ENCODE data around the gene ZNF346. TPM values are rescaled to one million over a fixed set of nuclear protein-coding genes. Genes with fewer than 3 reads are reported as not detected.
A peak's percentile ranks its signal among the peaks of the same experiment; 100 is the strongest.

Gene ZNF346
- polyA plus RNA-seq, 12 donors, result 11.6 to 28.9 (median 14.8) TPM; not detected in 1

DNA sequence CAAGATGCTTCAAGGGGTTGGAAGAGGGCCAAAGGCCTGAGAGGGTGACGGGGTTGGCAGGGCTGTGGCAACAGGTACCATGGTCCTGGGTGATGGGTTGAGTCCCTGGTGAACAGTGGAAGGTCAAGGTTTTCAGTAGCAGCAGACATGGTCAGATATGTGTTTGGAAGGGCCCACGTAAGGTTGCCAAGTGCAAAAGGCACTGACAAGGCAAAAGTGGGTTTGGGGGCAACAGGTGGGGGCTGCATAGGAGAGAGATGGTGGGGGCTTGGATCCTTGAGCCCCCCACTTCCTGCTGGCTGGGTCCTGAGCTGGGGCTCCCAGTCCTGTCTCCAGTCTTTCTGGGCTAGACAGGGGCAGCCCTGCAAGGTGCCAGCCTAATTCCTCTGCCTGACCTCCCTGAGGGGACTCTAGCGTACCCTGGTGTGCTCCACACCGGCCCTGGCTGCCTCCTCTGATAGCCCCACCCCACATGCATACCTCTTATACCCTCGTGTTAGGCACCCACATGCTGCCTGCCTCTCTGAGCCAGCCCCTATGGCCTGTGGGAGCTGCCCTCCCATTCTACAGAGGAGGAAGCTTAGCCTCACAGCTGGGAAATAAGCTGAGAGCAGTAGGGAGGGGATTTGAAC is 90.2 kb downstream of the ZNF346 start:
- DNase-seq, result no peak

DNA sequence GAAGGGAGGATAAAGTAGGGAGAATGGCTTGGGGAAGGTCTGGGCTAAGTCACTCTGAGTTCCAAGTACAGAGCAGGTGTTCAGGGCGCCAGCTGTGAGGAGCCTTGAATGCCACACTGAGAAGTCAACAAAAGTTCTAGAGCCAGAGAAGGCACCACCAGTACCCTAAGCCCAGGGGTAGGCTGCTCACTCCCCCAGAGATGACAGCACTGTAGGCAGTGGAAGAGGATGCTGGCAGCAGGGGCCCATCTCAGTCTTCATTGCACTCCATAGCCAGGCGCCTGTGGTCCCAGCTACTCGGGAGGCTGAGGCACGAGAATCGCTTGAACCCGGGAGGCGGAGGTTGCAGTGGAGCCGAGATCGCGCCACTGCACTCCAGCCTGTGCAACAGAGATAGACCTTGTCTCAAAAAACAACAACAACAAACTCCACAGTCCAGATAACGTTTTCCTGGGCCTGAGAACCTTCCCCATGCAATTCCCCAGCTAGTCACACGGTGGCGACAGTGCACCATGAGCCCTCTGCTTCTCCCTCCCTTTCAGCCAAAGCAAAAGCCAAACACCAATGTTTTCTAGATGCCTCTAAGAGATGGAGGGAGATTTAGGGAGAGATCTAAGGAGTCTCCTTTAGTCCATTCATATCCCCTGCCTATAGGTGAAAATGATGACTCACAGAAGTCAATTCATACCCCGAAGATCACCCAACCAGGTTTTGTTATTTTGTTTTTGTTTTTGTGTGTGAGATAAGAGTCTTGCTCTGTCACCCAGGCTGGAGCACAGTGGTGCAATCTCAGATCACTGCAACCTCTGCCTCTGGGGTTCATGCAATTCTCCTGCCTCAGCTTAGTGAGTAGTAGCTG is 91.3 kb downstream of the ZNF346 start:
- DNase-seq, result peak; percentile 90

DNA sequence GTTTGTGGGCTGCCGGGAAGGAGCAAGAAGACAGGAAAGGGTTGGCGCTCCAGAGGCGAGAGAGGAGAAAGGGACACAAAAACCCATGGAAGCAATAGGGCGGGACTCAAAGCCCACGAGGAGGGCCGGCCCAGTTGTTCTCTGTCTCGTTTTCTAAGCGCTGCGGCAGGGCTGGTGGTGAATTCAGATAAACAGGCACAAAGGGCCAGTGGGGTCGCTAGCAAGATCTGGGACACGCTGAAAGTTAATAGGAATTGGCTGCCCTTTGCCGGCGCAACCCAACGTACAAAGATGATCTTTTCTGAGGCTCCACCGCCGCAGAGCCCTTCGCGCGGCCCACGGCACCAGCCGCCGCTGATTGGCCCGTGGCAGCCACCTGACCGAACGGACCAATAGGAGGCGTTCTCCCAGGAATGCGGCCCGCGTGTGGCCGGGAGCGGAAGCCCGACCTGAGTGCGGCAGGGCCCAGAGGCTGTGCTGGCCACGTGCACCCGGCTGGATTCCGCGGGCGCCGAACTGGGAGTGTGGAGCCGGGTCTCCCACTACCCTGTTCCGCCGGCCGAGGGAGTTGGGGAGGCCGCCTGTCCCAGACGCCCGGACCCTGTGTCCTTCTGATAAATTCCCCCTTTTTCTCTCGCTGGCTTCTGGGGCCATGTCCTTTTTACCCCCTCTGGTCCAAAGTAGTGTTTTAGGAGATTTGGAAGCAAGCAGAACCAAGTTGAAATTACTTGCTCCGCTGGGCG is 94.3 kb downstream of the ZNF346 start:
- DNase-seq, result peak; percentile 85

DNA sequence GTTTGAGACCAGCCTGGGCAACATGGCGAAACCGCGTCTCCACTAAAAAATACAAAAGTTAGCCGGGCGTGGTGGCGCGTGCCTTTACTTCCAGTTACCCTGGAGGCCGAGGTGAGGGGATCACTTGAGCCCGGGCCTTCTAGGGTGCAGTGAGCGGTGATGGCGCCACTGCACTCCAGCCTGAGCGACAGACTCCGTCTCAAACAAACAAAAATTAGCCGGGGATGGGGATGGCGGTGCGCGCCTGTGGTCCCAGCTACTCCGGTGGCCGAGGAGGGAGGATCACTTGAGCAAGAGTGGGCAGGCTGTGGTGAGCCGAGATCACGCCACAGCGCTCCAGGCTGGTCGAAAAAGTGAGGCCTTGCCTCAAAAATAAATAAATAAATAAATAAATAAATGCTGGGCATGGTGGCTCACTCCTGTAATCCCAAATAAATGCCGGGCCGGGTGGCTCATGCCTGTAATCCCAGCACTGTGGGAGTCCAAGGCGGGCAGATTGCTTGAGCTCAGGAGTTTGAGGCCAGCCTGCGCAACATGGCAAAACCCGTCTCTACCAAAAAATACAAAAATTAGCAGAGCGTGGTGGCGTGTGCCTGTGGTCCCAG is 95.0 kb downstream of the ZNF346 start:
- no peak for DNase-seq

DNA sequence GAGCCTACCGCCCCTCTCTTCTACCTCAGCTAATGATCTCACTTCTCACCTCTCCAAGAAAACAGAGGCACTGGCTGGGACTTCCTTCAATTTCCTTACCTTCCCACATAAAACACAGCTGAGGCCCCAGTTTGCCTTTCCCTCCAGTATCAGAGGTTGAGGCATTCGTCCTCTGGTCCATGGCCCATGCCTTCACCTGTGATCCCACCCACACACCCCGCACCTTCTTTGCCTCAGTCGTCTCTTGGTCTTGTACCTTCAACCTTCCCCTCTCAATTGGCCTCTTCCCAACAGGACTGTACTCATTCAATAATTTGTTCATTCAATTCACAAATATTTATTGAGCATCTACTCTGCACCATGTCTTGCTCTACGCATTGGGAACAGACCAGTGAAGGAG is 100.1 kb downstream of the ZNF346 start:
- no peak for DNase-seq

DNA sequence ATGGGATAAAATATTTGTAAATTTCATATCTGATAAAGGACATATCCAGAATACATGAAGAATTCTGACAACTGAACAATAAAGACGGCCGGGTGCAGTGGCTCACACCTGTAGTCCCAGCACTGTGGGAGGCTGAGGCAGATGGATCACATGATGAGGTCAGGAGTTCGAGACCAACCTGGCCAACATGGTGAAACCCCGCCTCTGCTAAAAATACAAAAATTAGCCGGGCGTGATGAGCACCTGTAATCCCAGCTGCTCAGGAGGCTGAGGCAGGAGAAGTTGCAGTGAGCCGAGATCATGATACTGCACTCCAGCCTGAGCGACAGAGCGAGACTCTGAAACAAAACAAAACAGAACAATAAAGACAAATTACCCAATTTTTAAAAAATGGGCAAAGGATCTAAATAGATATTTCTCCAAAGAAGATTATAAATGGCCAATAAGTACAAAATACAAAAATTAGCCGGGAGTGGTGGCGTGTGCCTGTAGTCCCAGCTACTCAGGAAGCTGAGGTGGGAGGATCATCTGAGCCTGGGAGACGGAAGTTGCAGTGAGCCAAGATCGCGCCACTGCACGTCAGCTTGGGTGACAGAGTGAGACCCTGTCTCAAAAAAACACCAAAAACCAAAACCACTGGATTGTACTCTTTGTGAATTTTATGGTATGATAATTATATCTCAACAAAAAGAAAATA is 101.4 kb downstream of the ZNF346 start:
- no peak for DNase-seq

DNA sequence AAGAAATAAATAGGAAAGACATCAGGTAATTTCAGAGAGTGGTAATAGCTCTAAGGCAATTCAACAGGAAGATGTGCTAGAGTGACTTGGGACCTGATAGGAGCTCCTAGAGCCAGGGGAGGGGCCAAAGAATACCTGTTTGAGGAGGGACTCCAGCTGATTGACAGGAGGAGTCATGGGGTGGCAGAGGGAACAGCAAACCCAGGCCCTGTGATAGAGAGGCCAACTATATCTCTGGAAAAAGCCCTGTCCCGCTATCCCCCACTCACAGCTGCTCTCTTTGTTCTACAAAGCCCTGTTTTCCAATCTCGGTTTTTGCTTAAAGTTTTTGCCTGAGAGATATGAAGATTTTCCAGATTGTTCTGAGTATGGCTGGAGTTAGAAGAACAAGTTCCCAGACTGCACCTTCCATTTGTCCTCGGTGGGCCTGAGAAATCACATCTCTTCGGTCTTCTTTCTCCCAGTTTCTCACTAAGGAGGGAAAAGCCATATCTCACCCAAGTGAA is 102.0 kb downstream of the ZNF346 start:
- no peak for DNase-seq

DNA sequence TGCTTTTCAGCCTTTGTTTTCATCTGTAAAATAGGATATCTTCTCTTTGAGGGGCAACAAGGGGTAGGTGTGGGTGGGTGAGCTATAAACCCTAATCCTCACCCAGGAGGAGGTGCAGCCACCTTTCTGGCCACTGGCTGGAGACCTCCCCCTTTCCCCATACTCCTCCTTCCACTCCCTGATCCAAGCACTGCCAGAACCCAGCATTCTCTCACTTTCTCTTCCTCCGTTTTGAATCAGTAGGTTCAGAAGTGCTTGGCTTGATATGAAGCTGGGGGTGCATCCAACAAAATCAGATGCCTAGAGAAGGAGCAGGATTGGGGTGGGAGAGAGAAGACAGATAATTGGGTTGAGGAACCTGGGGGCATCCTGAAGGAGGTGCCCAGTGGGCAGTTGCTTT is 104.3 kb downstream of the ZNF346 start:
- no peak for DNase-seq

DNA sequence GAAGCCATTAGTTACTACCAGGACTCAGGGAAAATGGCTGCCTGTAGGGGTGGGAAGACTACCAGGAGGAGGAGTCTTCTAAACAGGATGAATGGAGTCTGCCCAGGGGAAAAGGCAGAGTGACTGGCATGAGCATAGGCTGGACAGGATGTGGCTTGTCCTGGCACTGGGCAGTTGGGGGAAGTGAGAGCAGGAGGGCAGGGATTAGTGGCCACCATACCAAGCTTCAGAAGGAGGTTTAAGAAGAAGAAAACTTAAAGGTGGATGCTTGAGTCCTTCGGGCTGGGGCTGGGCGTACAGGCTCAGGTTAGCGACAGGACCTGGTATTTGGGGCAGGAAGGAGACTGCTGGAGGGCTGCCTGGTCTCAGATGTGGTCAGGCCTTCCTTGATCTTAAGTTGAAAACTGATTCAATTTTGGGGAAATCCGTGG is 106.1 kb downstream of the ZNF346 start:
- DNase-seq, result no peak

DNA sequence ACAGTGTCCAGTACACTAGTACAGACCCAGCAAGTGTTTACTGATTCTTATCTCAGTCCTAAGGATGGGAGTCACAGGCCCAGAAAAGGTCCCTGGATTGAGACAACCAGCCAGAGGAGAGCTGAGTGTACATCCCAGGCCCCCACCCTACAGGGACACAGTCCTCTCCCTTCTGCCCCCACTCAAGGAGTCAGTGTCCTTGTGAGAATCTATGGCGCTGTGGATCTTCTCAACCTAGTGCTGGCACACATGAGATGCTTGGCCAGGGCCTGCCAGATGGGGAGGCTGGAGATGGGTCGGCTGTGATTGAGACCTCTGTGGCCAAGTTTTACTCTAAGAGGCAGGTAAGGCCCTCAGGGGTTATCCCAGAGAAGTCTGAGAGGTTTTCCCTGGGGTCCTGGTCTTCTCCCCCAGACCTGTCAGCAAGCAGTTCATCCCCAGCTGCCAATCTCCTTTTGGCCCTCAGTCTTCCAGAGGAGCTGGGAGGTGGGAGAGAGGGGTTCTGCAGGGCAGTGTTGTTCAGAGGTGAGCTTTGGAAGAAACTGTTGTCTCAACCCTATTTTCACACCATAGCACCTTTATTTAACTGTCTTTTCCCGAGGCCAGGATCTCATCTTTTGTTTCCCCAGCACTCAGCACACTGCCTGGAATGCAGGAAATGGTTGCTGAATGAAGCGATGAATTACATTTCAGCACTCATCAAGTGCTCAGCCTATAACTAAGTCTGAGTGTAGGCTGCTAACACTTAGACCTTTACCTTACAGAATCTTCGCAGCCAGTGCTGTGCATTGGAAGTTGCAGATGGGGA is 107.9 kb downstream of the ZNF346 start:
- no peak for DNase-seq

Other genes with a start within 250 kb of the ZNF346 start
- 1 to 10 TPM in 8 of 12 donors, under 1 TPM in 2, not detected in 2; 0.67 to 1.8 (median 1.3) TPM for gene UNC5A, start 212.1 kb upstream of the ZNF346 start, polyA plus RNA-seq (ENCODE audit: insufficient read length in 12 of 12)
- gene HK3, start 123.3 kb upstream of the ZNF346 start, polyA plus RNA-seq (ENCODE audit: insufficient read length in 12 of 12), result 1 to 10 TPM in 6 of 12 donors, under 1 TPM in 4, not detected in 2; 0.24 to 3.9 (median 1.2) TPM
- 10 to 100 TPM in 11 of 12 donors, not detected in 1; 15.1 to 47.4 (median 31.0) TPM for gene UIMC1, start 15.9 kb upstream of the ZNF346 start, polyA plus RNA-seq (ENCODE audit: insufficient read length in 12 of 12)
- gene FGFR4, start 64.2 kb downstream of the ZNF346 start, polyA plus RNA-seq (ENCODE audit: insufficient read length in 12 of 12), result 100 to 1,000 TPM in 9 of 12 donors, 10 to 100 TPM in 2, not detected in 1; 59.0 to 189 (median 128) TPM
- gene NSD1, start 111.1 kb downstream of the ZNF346 start, polyA plus RNA-seq (ENCODE audit: insufficient read length in 12 of 12), result 10 to 100 TPM in 11 of 12 donors, not detected in 1; 32.9 to 51.7 (median 44.9) TPM